Adipose tissue (tissue), 3 donors: ENCODE data around the gene SLC4A5. TPM values are rescaled to one million over a fixed set of nuclear protein-coding genes. Genes with fewer than 3 reads are reported as not detected.
"Not testable (repeated sequence)": the region's sequence is repeated elsewhere in the genome, so short reads cannot be mapped to it uniquely, and the experiment has no call there.

Source experiments
- H3K27ac ChIP-seq: one replicate; pipeline ENCODE4 v1.5.1; 2013; ENCODE audit warnings: low read depth, low read length
- WGBS, 3 donors: extraction: QIAGEN DNeasy Blood & Tissue Kit; methylation state at CpG; one replicate each; pipeline ENCODE4 v1.1.7; 2013; 5-methylcytosine and 5-hydroxymethylcytosine counted together
- polyA plus RNA-seq, 3 donors: library from polyadenylated mRNA; stranded (reverse); fragments of 200-250 nt; gene quantifications; one replicate each; pipeline ENCODE4 v1.2.3, GENCODE V29; 2013
- donor health status: healthy with polysubstance abuse.
- donor health status: Bipolar disorder and iron deficiency.
- donor health status: healthy.

The SLC4A5 gene
- polyA plus RNA-seq, 3 donors, result 0.32 to 1.0 (median 0.71) TPM

DNA sequence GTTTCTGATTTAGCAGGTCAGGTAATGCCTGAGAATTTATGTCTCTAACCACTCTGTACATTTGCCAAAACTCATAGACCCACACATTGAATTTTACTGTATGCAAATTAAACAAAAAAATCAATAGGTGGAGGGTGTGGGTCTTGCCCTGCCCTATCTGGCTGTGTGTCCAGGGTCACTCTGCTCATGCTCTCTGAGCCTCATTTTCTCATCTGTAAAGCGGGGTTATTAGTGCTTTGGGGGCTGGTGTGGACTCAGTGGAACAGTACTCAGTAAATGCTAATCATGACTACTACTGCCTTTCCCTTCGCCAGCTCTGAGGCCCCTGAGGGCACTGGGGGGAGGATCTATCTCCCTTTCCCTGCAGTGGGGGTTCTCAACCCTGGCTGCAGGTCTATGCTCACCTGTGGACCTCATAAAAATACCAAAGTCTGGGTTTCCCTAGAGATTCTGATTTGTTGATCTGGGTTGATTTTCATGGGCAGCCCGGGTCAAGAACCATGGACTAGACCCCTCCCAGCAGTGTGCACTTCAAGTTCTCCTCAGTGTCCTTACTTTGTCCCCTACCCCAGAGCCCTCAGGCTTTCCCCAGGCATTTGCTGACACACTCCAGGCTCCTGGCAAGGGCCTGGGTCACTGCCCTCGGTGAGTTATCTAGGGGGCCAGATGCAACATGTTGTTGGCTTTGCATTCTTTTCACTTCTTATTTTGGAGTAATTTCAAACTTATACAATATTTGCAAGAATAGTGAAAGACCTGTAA, 117.3 kb downstream of the SLC4A5 start:
- H3K27ac ChIP-seq, result no peak overlapping the region
- 75 to 80% (median 78%) methylated on average over 4 of the region's 4 CpGs for WGBS, 3 donors

DNA sequence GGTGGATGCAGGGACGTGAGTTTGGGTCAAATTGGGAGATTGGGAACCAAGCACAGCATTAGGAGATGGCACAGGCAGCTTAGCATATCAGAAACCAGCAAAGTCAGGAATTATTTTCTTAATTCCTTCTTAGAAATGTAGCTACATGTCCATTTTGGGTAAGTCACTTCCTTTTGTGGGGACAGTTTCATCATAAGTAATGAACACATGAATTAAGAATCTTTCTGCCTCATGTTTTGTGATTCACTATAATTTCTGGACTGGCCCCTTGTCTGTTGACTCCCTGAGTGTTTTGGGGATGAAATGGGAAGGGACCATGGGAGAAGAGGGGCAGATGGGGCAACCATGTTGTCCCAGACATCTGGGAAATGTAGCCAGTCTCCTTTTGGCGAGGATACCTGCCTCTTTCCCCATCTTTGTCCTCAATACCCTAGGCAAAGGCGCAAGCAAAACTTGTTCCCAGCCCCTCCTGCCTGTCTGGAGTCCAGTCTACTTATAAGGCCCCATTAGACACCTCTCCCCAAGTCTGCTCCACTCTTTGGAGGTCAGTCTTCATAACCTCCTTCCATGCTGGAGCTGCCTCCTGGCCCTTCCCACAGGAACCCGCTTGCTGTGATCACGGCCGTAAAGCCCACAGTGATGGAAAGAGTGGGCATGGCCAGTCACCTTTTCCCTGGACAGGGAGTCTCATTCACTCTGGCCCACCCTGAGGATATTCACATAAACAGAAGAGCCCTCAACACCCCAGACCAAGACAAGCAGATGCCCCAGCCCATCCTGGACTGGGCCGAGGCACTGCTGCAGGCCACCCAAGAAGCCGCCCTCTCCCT, 119.1 kb downstream of the SLC4A5 start:
- 92 to 93% (median 92%) methylated on average over 8 of the region's 8 CpGs for WGBS, 3 donors
- no peak overlapping the region for H3K27ac ChIP-seq

DNA sequence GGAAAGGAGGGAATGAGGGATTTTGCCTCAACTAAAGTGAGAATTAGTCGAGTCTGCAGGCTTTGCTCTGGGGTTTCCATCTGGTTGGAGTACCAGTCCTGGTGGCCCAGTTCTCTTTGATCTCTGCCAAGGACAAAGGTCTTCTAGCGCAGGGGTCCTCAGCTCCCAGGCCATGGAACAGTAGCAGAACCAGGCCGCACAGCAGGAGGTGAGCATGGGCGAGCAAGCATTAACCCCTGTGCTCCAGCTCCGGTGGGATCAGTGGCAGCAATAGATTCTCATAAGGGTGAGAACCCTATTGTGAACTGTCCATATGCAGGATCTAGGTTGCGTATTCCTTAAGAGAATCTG, 120.9 kb downstream of the SLC4A5 start:
- 88 to 94% (median 90%) methylated on average over 6 of the region's 6 CpGs for WGBS, 3 donors
- H3K27ac ChIP-seq, result no peak overlapping the region

DNA sequence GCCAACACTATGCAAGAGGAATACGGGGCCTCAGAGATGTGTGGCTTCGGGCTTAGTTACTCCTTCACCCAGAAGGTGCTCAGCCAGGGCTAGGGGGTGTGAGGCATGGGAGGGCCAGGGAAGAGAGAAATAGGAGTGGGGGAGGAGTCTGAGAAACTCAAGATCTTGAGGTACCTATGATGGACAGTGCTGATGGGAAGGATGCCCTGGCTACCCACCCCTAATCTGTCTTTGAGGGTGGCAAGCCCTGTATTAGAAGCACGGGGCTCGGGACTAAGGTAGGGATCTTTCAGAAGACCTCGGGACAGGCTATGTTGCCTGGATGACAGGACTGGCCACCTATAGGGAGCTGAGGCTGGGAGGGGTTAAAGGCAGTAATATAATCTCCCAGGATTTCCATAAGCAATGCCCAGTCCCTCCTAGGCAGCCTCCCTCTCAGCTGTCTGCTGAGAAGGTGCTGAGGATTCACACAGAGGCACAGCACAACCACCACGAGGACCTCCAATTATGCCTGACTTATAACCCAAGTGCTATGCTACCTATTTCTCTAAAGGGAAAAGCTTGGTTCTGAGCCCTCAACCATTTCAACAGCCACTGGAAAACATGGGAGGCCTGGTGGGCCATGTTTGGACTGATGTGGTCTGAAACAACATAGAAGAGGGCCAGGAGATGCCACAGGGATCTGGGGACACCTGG, 121.5 kb downstream of the SLC4A5 start:
- no peak overlapping the region for H3K27ac ChIP-seq
- WGBS, 3 donors, result 95 to 97% (median 96%) methylated on average over 6 of the region's 6 CpGs

DNA sequence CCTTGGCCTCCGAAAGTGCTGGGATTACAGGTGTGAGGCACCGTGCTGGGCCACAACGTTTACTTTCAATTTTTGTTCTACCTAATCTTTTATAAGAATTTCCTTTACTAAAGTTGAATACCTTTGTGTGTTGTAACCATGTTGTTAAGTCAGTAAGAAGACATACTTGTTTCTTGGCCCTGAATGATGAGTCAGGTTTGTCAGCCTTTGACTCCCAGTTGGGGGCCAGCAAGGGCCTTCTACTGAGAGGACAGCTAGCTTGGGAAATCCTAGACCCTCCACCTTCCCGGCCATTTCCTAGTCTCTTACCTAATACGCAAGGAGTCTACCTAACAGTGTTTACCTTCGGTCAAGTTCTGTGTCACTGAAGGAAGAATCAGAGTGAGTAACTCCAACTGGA, 122.1 kb downstream of the SLC4A5 start:
- WGBS, 3 donors, result 97% methylated on average over 6 of the region's 6 CpGs

DNA sequence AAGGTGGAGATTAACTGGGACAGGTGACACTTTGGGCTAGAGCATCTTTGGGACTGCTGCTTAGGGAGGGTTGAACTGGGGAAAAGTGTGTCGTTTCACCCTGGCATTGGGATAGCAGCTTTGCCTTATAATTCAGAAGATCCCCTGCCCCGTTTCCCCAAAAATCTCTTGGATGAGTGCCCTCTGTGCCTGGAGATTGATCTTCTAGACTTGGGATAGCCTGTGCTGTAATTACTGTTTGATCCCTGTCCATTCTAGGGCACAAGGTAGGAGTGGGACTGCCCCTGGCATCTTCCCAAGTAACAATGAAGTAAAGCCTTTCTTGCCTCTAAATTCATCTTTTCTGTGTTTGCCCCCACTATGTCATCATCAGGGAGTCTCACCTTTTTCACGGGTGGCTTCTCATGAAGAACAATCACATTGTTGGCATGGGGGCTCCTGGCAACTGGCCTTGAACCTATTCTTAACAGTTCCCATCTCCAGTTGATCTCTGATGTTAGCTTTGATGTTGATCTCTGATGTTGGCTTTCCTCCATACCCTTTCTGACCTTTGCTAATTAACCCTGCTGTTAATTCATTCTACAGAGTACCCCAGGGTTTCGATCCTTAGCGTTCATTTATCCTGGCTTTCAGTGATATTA, 123.2 kb downstream of the SLC4A5 start:
- WGBS, 3 donors, result 85 to 90% (median 89%) methylated on average over 5 of the region's 5 CpGs

More for the DNA sequence above, 122.1 kb downstream of the SLC4A5 start:
- H3K27ac ChIP-seq, result no peak overlapping the region

DNA sequence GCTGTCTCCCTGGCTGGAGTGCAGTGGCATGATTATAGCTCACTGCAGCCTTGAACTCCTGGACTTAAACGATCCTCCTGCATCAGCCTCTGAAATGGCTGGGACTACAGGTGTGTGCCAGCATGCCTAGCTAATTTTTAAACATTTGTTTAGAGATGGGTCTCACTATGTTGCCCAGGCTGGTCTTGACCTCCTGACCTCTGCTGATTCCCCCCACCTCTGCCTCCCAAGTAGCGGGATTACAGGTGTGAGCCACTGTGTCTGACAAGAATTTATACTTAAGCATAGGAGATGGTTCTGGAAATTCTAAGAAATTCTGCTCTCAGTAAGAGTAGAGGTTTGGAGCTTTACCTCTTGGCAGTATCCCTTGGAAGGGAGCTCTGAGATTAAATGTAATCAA, 126.6 kb downstream of the SLC4A5 start:
- no peak overlapping the region for H3K27ac ChIP-seq
- 65 to 92% (median 85%) methylated on average over 2 of the region's 2 CpGs for WGBS, 3 donors

More for the DNA sequence above, 123.2 kb downstream of the SLC4A5 start:
- no peak overlapping the region for H3K27ac ChIP-seq

DNA sequence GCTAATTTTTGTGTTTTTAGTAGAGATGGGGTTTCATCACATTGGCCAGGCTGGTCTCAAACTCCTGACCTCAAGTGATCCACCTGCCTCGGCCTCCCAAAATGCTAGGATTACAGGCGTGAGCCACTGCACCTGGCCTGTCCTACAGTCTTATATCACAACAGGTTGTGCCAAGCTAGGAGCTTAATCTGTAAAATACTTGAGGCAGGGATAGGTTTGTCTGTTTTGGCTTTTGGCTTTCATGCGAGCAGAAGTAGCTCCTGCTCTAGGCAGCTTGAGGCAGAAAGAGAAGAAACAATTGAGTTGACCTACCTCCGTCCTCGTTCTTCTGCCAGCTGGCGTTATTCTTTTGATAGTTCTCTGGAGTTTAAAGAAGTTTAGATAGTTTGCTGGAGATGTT, 127.4 kb downstream of the SLC4A5 start:
- H3K27ac ChIP-seq, result not testable (repeated sequence)
- WGBS, 3 donors, result 82 to 97% (median 94%) methylated on average over 6 of the region's 6 CpGs

DNA sequence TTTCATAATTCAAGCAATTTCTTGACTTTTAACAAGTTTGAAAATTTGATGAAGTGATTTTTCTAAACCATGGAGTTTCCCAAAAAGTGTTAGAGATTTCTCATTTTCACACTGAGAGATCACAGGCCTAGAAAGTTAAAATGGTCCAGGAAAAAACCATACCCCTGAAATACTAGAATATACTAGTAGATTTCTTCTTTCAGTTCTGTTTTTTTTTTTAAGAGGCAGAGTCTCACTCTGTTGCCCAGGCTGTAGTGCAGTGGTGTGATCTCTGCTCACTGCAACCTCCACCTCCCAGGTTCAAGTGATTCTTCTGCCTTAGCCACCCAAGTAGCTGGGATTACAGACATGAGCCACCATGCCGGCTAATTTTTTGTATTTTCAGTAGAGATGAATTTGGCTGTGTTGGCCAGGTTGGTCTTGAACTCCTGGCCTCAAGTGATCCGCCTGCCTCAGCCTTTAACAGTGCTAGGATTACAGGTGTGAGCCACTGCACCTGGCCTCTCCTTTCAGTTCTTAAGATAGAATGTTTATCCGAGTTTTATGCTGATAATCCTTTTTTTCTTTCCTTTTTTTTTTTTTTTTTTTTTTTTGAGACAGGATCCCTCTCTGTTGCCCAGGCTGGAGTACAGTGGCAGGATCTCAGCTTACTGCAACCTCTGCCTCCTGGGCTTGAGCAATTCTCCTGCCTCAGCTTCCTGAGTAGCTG, 130.4 kb downstream of the SLC4A5 start:
- no peak overlapping the region for H3K27ac ChIP-seq
- WGBS, 3 donors, result 70 to 93% (median 87%) methylated on average over 3 of the region's 3 CpGs

DNA sequence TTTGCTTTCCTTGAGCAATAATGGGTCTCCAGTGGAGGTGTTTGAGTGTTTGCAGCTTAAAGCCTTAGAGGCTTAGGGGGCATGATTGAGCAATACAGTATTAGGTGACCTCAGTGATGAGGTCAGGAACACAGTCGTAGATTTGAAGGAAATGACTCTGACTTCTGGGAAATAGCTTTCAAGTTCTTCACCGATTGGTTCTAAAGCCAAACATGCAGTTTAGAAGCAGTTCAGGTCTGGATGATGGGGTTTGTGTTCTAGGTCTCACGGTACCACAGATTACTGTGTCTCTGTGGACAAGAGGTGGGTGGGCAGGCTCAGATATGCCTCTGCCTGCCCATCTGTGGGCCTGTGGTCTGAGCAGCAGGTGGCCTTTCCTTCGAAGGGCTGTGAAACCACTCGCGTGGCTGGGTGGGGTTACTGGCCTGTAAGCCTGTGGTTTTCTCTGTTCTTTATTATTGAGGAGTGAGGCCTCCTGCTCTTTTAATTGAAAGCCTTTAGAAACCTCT, 137.0 kb downstream of the SLC4A5 start:
- no peak overlapping the region for H3K27ac ChIP-seq
- 31 to 49% (median 34%) methylated on average over 6 of the region's 6 CpGs for WGBS, 3 donors

DNA sequence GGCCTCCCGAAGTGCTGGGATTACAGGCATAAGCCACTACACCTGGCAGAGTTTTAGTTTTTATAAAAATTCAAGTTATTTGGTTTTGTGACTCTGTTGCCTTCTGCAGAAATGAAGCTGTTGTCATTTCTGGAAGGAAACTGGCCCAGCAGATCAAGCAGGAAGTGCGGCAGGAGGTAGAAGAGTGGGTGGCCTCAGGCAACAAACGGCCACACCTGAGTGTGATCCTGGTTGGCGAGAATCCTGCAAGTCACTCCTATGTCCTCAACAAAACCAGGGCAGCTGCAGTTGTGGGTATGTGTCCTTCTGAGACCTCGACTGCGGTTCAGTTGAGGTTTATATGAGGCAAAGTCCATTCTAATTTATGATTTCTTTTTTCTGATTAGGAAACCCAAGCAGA, 137.6 kb downstream of the SLC4A5 start:
- no peak overlapping the region for H3K27ac ChIP-seq
- 34 to 51% (median 45%) methylated on average over 6 of the region's 6 CpGs for WGBS, 3 donors

DNA sequence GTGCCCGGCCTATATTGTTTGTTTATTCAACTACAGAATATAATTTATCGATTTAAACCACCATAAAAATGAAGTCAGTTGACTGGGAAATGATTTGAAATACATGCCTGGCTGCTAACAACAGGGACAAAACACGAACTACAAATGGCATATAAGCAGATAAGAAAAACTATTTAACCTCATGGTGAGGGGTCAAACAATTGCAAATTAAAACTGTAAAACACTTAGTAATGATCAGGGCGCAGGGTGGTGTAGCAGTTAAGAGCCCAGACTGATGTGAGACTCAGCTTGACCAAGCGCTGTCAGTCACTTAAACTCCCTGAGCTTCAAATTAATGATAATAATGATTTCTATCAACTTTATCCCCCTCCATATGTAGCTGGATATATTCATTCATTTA, 138.1 kb downstream of the SLC4A5 start:
- H3K27ac ChIP-seq, result no peak overlapping the region
- WGBS, 3 donors, result 72 to 85% (median 83%) methylated on average over 5 of the region's 5 CpGs

DNA sequence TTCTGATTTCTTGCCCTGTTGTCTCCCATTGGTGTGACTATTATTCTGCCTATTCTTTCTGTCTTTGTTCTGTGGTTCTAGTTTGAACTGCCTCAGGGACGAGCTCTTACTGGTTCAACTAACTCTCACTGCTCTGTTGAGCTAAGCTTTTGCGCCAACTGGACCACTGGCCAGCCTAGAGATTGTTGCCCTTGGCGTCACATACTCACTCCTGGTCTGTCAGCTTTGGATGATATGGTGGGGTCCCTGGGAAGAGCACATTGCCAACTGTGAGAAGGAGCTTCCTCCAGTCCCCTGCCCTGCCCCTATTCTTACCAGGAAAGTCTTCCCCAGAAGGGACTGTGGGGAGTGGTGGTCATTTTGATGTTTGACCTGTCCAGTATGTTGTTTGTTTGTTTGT, 138.8 kb downstream of the SLC4A5 start:
- no peak overlapping the region for H3K27ac ChIP-seq
- 89 to 98% (median 95%) methylated on average over 3 of the region's 3 CpGs for WGBS, 3 donors

DNA sequence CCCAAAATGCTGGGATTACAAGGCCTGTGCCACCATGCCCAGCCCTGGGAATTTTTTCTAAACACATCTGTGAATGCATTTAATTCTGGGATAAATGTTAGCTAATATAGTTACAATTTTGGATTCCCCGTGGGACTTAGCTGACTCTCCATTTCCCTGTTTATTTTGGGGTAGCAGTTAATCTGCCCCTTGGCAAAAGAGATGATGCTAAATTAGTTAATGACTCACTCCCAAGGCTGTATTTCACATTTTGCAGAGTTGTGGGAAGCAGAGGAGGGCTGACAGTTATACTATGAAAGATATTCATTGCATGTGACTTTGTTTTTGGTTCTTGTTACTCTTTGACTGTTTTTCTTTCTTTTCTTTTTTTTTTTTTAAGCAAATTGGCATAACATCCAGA, 141.6 kb downstream of the SLC4A5 start:
- no peak overlapping the region for H3K27ac ChIP-seq
- 37 to 44% (median 43%) methylated on average over 1 of the region's 1 CpG for WGBS, 3 donors

DNA sequence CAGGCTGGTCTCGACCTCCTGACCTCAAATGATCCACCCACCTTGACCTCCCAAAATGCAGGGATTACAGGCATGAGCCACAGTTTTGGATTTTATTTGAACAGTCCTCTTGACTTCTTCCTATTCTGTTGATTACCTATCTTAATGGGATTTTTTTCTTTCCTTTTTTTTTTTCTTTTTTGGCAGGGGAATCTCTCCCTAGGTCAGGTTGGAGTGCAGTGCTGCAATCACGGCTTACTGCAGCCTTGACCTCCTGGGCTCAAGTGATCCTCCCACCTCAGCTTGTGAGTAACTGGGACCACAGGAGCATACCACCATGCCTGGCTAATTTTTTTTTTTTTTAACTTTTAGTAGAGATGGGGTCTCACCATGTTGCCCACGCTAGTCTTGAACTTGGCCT, 142.0 kb downstream of the SLC4A5 start:
- no peak overlapping the region for H3K27ac ChIP-seq

DNA sequence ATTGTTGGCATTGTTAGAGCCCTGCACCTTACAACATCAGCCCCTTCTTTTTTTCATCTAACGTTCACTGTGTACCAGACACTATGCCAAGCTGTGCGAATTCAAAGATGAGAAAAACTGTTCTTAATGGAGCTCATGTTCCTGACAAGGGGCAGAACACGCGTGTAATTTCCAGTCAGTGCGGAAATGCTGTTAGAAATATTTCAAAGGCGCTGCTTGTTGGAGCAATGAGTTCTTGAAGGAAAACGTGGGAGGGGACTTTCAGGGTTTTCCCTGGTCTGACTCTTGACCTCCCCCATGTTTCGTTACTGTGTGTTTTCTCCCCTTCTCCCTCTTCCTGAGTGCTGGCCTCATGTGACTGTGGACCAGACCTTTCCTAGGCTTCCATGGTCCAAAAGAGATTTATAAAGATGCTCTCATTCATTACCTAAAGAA, 143.3 kb downstream of the SLC4A5 start:
- WGBS, 3 donors, result 14 to 48% (median 43%) methylated on average over 8 of the region's 8 CpGs
- H3K27ac ChIP-seq, result no peak overlapping the region

More for the DNA sequence above, 142.0 kb downstream of the SLC4A5 start:
- WGBS, 3 donors, result 70 to 80% (median 78%) methylated on average over 3 of the region's 3 CpGs

DNA sequence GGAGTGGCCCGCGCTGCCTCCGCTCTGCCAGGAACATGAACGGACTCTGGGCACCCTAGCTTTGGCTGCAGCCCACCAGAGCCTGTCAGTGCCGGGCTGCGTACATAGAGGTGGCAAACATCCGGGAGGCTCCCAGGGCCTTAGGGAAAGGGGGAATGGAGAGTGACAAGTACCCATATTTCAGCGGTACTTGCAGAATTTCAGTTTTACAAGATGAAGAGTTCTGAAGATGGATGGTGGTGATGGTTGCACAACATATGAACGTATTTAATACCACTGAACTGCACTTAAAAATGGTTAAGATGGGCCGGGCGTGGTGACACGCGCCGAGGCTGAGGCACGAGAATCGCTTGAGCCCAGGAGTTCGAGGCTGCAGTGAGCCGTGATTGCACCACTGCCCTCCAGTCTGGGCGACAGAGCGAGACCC, 143.9 kb downstream of the SLC4A5 start:
- peak overlapping the region; percentile 59 for H3K27ac ChIP-seq
- 2 to 3% (median 3%) methylated on average over 20 of the region's 20 CpGs for whole genome bisulfite sequencing, 3 donors
